Endothelial cell of umbilical vein (primary cell): Measurements from ENCODE around the gene ADAMTS17. TPM values are rescaled to one million over a fixed set of nuclear protein-coding genes. Genes with fewer than 3 reads are reported as not detected.

Experiments used
- BruUV-seq: library from RNA; stranded (reverse); fragments of 400-500 nt; replicated peaks from 2 replicates; lab custom pipeline; 2021; lab: Mats Ljungman, UMichigan
- CTCF ChIA-PET: fragments of 300-600, 350-600 bp; sonication (Branson Sonifier 250); formaldehyde crosslinking; loops from one replicate; lab custom pipeline; 2021; ENCODE audit warnings: antibody characterized with exemption, inconsistent platforms; lab: Charles Lee
- POLR2A ChIA-PET: fragments of 300-600, 350-600 bp; sonication (Branson Sonifier 250); formaldehyde crosslinking; loops from one replicate; lab custom pipeline; 2021; ENCODE audit warnings: antibody characterized with exemption, inconsistent platforms; lab: Charles Lee
- DNase-seq: peaks from one replicate; pipeline ENCODE4 v3.0.0-alpha.2; 2011; ENCODE audit warnings: low read depth, low spot score
- FAIRE-seq: peaks from 2 replicates; lab custom pipeline; 2011; peaks lifted over from hg19 to GRCh38; lab: Jason Lieb, UNC
- H2AFZ ChIP-seq: 2 replicates; pipeline ENCODE4 v1.6.0; 2012; ENCODE audit warnings: low read depth, low read length, control low read depth, inconsistent platforms
- H3K27ac ChIP-seq: 2 replicates; pipeline ENCODE4 v1.5.1; 2011; ENCODE audit warnings: low read depth, mild to moderate bottlenecking, control low read depth, low read length, moderate library complexity; ENCODE audit not compliant: insufficient read depth
- H3K27me3 ChIP-seq, 2 experiments: 2 replicates each; pipeline versions ENCODE4 v1.6.0 to v1.6.1; 2011; ENCODE audit warnings: low read length in 2 of 2, mixed read lengths in 1 of 2; ENCODE audit not compliant: control insufficient read depth in 2 of 2, insufficient read depth in 2 of 2
- H3K36me3 ChIP-seq, 2 experiments: 2 replicates in 1 of 2; 3 replicates in 1 of 2; pipeline ENCODE4 v1.5.1; 2011; ENCODE audit warnings: low read length in 2 of 2, mild to moderate bottlenecking in 1 of 2, moderate library complexity in 1 of 2; ENCODE audit not compliant: control insufficient read depth in 2 of 2, insufficient read depth in 2 of 2; ENCODE audit errors: extremely low read depth in 1 of 2
- H3K4me1 ChIP-seq: 3 replicates; pipeline ENCODE4 v1.5.1; 2011; ENCODE audit warnings: mild to moderate bottlenecking, low read length; ENCODE audit not compliant: control insufficient read depth, insufficient read depth; ENCODE audit errors: extremely low read depth
- H3K4me2 ChIP-seq: 2 replicates; pipeline ENCODE4 v1.6.1; 2011; ENCODE audit warnings: low read length, control low read depth, mixed read lengths; ENCODE audit not compliant: insufficient read depth
- H3K4me3 ChIP-seq, 3 experiments: fragments of 200-600 bp in 1 of 3; sonication (generic), shearing (Covaris generic) in 1 of 3; replicated peaks in 1 of 3; 2 replicates each; pipeline ENCODE4 v1.5.1; 2011 to 2016; ENCODE audit warnings: control low read depth in 3 of 3, low read length in 3 of 3, mild to moderate bottlenecking in 2 of 3, inconsistent platforms in 1 of 3, low read depth in 1 of 3, moderate library complexity in 1 of 3; ENCODE audit not compliant: insufficient read depth in 1 of 3
- H3K79me2 ChIP-seq: 2 replicates; pipeline ENCODE4 v1.6.0; 2012; ENCODE audit warnings: low read length, inconsistent platforms; ENCODE audit not compliant: control insufficient read depth, insufficient read depth
- H3K9ac ChIP-seq: replicated peaks from 2 replicates; pipeline ENCODE3; 2011; ENCODE audit warnings: low read length, control low read depth; ENCODE audit not compliant: insufficient read depth; ENCODE audit errors: extremely low read depth
- H3K9me1 ChIP-seq: replicated peaks from 3 replicates; pipeline ENCODE4 v1.6.0; 2011; ENCODE audit warnings: mild to moderate bottlenecking, low read length; ENCODE audit not compliant: control insufficient read depth, insufficient read depth; ENCODE audit errors: extremely low read depth
- H3K9me3 ChIP-seq: replicated peaks from 2 replicates; pipeline ENCODE4 v1.5.1; 2012; ENCODE audit warnings: low read length, inconsistent platforms; ENCODE audit not compliant: control insufficient read depth, insufficient read depth
- H4K20me1 ChIP-seq: replicated peaks from 2 replicates; pipeline ENCODE3; 2011; ENCODE audit warnings: mild to moderate bottlenecking, low read length; ENCODE audit not compliant: control insufficient read depth, insufficient read depth; ENCODE audit errors: extremely low read depth
- CTCF ChIP-seq, 2 donors: IDR thresholded peaks; 1 replicate in 1 of 2; 2 replicates in 1 of 2; pipeline ENCODE4 v1.5.1; 2011; ENCODE audit warnings: low read length in 2 of 2, mild to moderate bottlenecking in 2 of 2, moderate library complexity in 2 of 2, control low read depth in 1 of 2, inconsistent platforms in 1 of 2, low read depth in 1 of 2; ENCODE audit not compliant: insufficient read depth in 1 of 2; ENCODE audit errors: extremely low read depth in 1 of 2
- FOS ChIP-seq: IDR thresholded peaks from 2 replicates; pipeline ENCODE4 v1.6.1; 2011; ENCODE audit warnings: mild to moderate bottlenecking, low read length, moderate library complexity, borderline replicate concordance; ENCODE audit not compliant: insufficient read depth
- GATA2 ChIP-seq: IDR thresholded peaks from 2 replicates; pipeline ENCODE4 v1.7.0; 2011; ENCODE audit warnings: low read depth, mild to moderate bottlenecking, moderate library complexity, mixed read lengths, low read length; ENCODE audit not compliant: insufficient read length, insufficient read depth
- JUN ChIP-seq: IDR thresholded peaks from 2 replicates; pipeline ENCODE4 v1.6.1; 2011; ENCODE audit warnings: borderline replicate concordance, low read depth; ENCODE audit not compliant: insufficient read length, insufficient read depth
- dilution Hi-C: fragments of 300-500 bp; cut with MboI; formaldehyde crosslinking; loops from one replicate; pipeline ENCODE4 v1.15.0; 2019; ENCODE audit warnings: low sequenced_read_pairs; ENCODE audit not compliant: extremely low pct_ligation_motif_present
- intact Hi-C: fragments of 100-400 bp; cut with micrococcal nuclease; formaldehyde crosslinking; loops from one replicate; pipeline ENCODE4 v1.10.0; 2022
- polyA plus RNA-seq, 4 experiments: library from polyadenylated mRNA; depleted of rRNA in 3 of 4; stranded (reverse) in 3 of 4; unstranded in 1 of 4; fragments of >200 nt; gene quantifications; 2 replicates each; pipeline versions ENCODE4 v1.2.1 to v1.2.3, GENCODE V29; 2011 to 2012; ENCODE audit warnings: missing spikeins in 1 of 4
- total RNA-seq: library from RNA; stranded (reverse); gene quantifications from 2 replicates; pipeline ENCODE4 v1.2.3, GENCODE V29; 2021

The ADAMTS17 gene
- total and polyA plus RNA-seq, 2 donors (not counting 3 experiments of a cell fraction or from before 2014, with no cell fraction given) = 0.12 TPM; not detected in 1

DNA sequence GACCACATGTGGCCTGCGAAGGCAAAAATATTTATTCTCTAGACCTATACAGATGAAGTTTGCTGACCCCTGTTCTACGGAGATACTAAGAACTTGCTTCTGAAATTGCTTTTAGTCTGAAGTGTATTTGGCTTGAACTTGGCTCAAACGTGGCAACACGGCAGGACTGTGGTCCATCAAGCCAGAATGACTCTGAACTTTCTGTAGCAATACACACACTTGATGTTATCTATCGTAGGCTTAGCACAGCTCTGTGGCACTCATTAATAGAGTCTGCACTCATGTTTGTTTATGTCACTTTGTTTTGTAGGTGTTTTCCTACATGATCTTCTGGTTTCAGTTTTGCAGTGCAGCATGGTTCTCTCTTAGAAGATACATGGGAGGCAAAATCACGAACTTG is 298.1 kb downstream of the ADAMTS17 start:
- BruUV-seq = no TSS peak
- H3K4me1 ChIP-seq = peaks cover 18% of the 10 kb centered on the region
- TF ChIP-seq FOS (no peak), GATA2 (peak; percentile 67)
- H3K9me3 ChIP-seq = no peaks in the 10 kb centered on the region
- H3K9me1 ChIP-seq = no peaks in the 10 kb centered on the region
- DNase-seq = peak; percentile 24
- peak overlapping the region; percentile 72 for H3K27ac ChIP-seq
- no peak overlapping the region for H3K4me3 ChIP-seq
- peak overlapping the region; percentile 71 for H3K4me2 ChIP-seq
- intact Hi-C loops = loop anchor here (1.0 to 10.0 kb wide), 4 partner anchors 68 to 561 kb away; partner anchors contain the start of genes ASB7 and LINS1
- dilution Hi-C loops = no loop called here
- no peaks in the 10 kb centered on the region for H4K20me1 ChIP-seq
- POLR2A ChIA-PET = no interaction called here
- peak; percentile 66 for FAIRE-seq
- peak overlapping the region; percentile 50 for H2AFZ ChIP-seq
- peak overlapping the region; percentile 26 for H3K9ac ChIP-seq
- no peaks in the 10 kb centered on the region for H3K27me3 ChIP-seq
- no peaks in the 10 kb centered on the region for H3K79me2 ChIP-seq
- CTCF ChIA-PET = no interaction called here
- no peaks in the 10 kb centered on the region for H3K36me3 ChIP-seq

DNA sequence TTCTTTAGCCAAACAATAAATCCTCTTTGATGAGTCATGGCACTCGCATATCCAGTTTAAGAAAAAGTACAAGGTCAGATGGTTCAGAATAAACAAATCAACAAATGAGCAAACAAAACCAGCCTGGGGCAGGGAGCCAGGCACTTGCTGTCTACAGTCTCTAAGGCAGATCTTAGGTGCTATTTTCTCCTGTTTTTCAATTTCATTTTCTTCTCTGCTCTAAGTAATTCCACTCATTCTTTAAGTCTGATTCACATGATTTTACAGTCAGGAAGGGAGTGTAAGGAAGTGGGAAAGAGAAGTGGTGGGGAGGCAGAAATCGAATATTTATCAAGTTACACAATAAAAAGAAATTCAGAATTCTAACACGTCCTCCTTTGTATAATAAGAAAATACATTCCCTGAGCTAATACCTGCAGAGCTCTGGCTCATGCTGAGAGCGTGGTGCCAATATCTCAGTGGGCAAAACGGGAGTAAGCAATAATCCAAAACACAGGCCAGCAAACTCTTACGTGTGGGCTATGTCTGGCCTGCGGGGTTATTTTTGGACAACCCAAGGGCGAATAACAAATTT is 298.6 kb downstream of the ADAMTS17 start:
- TF ChIP-seq FOS (peak; percentile 69), JUN (peak; percentile 47), CTCF (IDR thresholded peaks at IDR 0.05; ENCODE audit: extremely low read depth in 1 of 2, insufficient read depth in 1 of 2, low read depth in 1 of 2, low read length in 2 of 2) (no peak)
- Histone ChIP-seq H3K9me1 (no peaks in the 10 kb centered on the region), H3K4me1 (peaks cover 18% of the 10 kb centered on the region), H3K27ac (peak overlapping the region; percentile 72), H3K36me3 (no peaks in the 10 kb centered on the region), H3K9ac (peak overlapping the region; percentile 43), H4K20me1 (no peaks in the 10 kb centered on the region), H3K9me3 (no peaks in the 10 kb centered on the region), H3K27me3 (no peaks in the 10 kb centered on the region), H3K79me2 (no peaks in the 10 kb centered on the region), H3K4me2 (peak overlapping the region; percentile 71), H2AFZ (peak overlapping the region; percentile 50), H3K4me3 (peak overlapping the region in 1 of 3 experiments; percentile 22)
- BruUV-seq = no TSS peak
- FAIRE-seq = peak; percentile 88
- ChIA-PET POLR2A (no interaction called here), CTCF (interaction anchor here (1.1 to 1.6 kb wide), 2 partner anchors 9 to 68 kb away, joined by 3 read pairs; no protein-coding TSS in a partner anchor)
- dilution Hi-C loops = no loop called here
- intact Hi-C loops = loop anchor here (1.0 to 10.0 kb wide), 4 partner anchors 68 to 562 kb away; partner anchors contain the start of genes ASB7 and LINS1
- DNase-seq = peak; percentile 71
